Frontal cortex (tissue), 4 donors: ENCODE data around the gene KMT2E. TPM values are rescaled to one million over a fixed set of nuclear protein-coding genes. Genes with fewer than 3 reads are reported as not detected.

Experiments
- DNase-seq, 2 donors: peaks; one replicate each; pipeline ENCODE4 v3.0.0; 2012; ENCODE audit warnings: low spot score in 2 of 2
- FAIRE-seq: peaks from 2 replicates; lab custom pipeline; 2012; peaks lifted over from hg19 to GRCh38; lab: Jason Lieb, UNC
- total RNA-seq: library from RNA; depleted of rRNA; stranded (reverse); fragments of >200 nt; gene quantifications from one replicate; pipeline ENCODE4 v1.2.3, GENCODE V29; 2014
- donor health status: control.
- donor health status: control.
- donor health status: control.

Gene KMT2E
- total RNA-seq, 1 donor from 2014 or later = 217 TPM

DNA sequence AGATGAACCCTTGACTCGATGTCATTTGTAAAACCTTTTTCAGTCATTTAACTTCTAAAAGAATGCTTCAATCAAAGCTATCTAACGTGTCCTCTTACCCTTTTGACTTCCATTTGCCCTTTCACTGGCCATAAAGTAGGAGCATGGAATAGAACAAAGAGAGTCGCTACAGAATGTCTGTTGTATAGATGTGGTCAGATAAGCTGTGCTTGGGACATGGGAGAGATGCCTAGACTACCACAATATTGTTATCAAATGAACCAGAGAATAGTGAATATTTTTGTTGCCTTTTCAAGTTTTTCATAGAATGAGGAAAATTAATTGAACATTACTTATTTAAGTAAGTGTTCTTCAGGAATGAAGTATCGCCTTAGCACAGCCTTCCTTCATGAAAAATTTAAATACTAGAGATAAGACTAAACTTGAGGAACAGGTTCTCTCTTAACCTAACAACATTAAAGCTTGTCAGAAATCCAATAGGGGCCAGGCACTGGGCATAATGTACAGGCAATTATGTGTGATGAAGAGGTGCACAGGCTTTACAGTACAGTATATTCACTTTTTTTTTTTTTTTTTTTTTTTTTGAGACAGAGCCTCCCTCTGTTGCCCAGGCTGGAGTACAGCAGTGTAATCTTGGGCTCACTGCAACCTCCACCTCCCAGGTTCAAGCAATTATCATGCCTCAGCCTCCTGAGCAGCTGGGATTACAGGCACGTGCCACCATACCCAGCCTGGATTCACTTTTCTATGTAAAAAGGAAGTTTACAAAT, 7.5 kb upstream of the KMT2E start:
- DNase-seq (no peak), FAIRE-seq (no peak)

DNA sequence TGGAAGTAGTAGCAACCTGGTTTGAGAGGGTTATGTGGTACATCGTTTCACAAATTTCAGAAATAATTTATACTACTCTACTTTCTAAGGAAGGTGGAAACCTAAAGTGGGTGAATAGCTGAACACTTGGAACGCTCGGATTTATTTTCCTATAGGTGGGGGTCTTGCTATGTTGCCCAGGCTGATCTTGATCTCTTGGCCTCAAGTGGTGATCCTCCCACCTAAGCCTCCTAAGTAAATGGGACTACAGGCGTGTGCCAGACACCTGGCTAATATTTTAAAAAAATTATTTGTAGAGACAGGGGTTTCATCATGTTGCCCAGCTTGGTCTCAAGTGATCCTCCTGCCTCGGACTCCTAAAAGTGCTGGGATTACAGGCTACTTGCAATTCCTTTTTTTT, 6.7 kb upstream of the KMT2E start:
- FAIRE-seq (no peak), DNase-seq (no peak)

DNA sequence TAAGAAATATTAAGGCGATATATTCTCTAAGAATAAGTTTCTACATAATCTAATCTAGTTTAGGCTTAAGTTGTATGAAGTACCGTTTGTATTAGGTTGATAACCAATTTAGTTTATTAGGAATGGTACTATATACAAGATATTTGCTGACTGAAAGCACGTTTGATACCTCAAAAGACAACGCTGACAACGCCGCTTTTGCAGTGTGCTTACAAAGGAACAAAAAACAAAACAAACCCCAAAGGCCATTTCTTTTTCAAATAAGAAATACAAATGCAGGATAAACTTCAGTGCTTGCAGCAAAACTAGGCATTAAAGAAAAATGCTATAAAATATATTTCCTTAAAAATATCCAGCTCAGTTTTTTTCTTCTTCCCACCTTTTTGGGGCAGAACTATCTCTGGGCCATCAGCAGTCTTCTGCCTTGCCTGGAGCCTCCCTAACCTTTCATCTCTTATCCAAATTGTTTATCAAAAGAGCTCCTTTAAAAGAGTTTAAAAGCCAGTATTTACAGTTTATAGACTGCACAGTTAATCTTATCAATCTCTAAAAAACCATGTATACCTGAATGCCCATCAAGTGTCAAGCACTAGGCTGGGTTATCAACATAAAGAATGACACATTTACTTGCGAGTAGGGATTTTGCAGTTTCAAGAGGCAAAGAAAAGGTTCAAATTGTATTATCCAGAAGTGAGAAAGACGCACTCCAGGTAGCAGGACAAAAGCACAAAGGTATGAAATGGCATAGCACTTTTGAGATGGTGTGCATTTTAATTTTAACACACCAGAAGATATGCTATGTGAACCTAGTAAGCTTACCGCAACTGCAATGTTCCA, 4.1 kb upstream of the KMT2E start:
- DNase-seq = no peak
- no peak for FAIRE-seq

DNA sequence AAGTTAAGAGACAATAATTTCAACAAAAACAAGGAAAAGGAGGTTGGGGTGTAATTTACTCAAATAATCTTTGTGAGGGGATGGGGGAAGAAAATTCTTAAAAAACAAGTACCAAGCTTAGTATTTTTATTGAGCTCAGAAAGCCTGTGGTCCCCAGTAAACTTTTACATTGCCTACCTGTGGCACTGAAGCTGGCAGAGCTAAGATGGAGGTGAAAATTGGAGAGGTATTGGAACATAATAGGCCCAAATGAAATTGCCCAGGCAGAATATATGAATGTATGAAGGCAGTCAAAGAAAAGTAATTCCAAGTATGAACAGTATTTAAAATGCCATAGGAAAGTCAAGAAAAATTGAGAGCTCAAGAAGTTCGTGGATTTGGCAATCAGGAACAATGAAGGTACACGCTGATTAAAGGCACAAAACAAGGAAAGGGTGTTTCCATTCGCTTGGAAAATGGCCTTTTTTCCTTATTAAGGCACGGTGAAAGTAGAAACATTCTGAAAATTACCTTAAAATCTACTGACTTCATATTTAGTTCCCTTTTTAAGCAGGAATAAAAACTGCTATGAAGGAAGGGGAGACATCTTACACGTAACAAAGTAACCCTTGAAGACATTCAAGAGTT, 3.4 kb upstream of the KMT2E start:
- FAIRE-seq (no peak), DNase-seq (no peak)

DNA sequence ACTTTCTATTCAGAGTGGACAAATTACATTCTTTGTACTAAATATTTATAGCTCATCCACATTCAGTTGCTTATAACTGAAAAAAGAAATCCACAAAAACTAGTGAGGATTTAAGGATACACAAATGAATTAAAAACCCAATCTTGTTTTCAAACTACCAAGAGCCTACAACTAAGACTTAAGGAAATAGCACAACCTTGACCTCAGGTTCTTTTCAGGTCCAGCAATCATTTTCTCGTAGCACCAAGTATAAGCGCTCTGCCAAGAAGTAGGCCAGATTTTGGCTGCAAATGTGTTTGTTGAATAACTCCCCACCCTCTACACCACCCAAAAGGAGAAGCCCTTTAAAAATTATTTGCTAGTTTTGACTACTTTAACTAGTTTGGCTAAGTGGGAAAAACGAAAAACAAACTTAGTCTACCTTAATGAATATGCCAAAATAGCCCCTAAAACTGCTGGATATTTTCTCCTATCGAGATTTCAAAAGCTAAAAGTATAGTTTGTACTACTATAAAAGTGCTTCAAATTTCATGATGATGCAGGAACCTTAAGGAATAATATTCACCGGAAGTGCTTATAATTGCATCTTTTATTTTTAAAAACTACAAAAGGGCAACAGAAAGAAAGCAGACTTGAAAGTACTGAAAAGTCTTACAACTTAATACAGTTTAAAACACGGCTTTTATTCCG, 2.7 kb upstream of the KMT2E start:
- FAIRE-seq (no peak), DNase-seq (no peak)

DNA sequence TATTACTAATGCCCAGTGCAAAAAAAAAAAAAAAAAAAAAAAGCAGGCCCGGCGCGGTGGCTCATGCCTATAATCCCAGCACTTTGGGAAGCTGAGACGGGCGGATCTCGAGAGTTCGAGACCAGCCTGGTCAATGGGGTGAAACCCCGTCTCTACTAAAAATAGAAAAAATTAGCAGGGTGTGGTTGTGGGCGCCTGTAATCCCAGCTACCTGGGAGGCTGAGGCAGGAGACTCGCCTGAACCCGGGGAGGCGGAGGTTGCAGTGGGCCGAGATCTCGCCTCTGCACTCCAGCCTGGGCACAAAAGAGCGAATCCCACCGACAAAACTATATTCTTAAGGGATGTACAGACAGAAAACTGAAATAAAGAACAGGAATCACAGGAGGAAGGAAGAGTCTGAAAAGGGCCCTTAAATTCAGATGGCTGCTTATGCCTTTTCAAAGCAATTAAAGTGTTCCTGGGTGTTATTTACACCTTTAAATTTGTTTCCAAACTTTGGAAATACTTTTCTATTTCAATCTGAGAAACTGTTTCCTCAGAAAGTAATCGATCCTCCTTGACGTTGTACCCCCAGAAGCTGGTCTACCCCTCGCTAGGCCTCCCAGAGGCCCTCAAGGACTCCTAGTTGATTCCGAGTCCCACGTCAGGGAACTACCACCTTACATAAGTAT, 2.0 kb upstream of the KMT2E start:
- DNase-seq (no peak), FAIRE-seq (no peak)

DNA sequence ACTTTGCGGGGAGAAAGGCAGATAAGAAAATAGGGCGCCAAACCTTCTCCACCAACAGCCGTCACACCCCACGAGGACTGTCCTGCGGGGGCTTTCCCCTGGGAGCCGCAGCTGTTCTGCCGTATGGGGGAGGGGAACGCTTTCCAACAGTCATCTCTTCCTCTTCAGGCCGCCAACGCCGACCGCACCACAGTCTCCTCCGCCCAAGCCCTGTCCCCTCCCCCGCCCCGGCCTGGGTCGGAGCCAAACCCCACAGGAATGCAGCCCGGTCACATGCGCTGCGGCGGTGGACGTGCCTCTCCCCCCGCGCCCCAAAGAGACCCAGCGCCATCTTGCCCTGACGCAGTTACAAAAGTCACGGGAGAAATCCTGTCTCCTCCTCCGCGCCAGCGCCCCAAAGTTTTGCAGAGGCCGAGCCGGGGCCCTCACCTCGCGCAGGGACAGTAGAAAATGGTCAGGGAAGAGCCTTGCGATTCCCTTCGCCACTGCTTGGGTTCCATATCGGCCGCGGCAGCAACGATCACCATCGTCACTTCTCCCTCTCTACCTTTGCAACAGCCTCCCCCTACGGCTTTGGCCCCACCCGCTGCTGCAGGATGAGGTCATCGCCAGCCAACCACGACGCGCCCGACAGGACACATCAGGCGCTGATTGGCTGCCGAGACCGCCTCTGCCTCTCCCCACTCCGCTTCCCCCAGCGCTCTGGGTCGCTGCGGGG, 1.3 kb upstream of the KMT2E start:
- DNase-seq (peak; percentile 94), FAIRE-seq (no peak)

DNA sequence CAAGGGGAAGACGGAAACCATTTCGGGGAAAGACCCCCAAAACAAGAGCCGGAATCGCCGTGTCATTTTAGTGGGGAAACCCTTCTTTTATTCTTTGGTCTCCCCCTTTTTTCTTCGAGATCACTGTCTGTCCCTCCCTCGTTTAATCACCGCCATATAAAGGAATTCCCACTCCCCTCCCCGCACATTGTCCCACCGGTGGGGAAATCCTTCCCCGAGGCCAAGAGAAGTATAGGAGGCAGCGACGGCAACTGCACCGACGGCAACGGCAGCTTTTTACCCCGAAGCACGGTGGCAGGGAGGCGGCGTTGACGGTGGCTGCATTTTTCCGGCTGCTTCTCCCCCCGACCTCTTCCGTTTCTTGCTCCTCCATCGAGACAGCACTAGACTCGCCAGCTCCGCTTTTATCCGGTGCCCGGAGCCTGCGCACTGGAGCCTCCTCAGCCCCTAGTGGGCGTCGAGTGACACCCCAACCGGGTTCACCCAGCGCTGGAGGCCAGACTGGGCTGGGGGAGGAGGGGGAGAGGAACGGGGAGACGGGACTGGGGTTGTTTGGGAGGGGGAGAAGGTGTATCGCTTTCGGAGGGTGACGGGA, 687 bp upstream of the KMT2E start:
- FAIRE-seq = no peak

DNA sequence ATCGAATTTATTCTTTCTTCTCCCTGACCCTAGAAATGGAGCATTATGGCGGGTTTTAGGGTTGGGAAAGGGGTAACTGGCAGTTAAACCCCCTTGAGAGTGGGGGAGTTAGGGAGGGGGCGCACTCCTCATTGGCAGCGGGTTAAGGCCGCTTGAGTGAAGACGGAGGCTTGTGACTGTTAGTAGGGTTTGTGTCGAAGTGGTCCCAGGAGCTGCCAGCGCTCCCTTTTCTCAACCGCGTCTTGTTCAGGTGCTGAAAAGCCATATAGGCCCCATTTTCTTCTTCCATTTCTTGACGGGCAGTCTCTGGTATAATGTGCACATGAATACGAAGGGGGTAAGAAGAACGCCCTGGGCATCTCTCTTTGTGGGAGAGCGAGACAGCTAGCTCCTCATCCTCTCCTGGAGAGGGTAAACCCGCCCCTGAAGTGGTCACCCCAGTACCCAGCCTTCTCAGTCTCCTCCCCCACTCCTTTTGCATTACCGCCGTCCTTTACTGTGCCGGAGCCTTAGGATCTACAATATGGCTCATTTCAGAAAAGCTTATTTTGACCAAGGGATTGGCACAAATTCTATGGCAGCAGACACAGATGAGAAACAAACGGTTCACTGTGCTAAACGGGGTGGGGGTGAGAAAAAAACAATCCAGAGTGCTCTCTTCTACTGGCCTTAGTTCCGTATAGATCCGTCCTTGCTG, 836 bp downstream of the KMT2E start:
- DNase-seq (peak; percentile 30 to 46), FAIRE-seq (no peak)

More for the DNA sequence above, 687 bp upstream of the KMT2E start:
- DNase-seq = peak; percentile 82 to 86

DNA sequence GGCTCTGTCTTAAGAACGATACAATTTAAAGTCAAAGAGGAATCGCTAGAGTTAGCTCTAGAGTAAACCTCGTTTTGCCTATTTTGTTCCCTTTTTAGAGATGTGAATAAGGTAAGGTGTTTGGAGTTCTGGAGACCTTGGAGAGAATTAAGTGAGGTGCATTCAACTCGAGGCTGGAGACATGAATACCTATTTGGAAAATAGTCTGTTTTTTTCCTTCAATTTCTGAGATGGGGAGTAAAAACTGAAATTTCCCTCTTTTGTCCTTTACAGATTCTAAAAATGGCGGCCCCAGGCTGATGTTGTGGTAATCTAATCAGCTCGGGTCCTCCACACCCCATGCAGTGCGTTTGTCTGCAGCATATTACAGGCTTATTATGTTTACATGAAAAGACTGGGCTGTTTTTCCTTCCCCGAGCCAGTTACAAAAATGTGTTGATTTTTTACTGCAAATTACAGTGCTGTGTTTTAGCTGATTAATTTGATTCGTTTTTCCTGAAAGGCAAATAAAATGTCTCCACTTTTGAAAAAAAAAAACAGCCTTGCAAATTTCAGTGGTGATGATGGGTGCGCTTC, 1.5 kb downstream of the KMT2E start:
- FAIRE-seq (no peak), DNase-seq (no peak)

DNA sequence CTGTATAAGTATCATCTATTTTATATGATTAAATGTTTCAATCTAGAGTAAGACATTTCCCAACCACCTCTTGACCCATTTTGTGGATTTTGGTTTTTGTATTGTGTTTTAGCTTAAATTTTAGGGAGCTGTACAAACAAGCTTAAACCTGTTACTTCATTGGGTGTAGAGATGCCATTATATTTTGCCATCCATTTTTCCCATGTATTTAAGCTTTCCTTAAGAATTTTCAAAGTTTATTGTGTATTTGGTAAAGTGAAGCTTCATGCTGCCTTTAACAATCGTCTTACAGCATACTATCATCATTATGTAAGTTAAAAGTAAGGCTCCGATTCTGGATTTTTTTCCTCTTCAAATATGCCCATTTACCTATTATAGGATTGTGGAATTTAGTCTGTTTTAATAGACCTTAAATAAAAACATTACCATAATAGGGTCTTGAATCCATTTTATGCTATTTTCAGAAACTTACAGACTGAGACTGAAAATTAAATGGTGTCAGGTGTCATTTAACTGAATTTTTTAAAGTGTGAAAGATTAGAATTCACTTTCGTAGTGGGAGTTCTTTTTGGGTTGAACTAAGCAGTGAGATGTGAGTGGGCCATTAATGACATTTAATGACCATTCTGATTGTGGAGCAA, 2.2 kb downstream of the KMT2E start:
- DNase-seq (no peak), FAIRE-seq (no peak)

DNA sequence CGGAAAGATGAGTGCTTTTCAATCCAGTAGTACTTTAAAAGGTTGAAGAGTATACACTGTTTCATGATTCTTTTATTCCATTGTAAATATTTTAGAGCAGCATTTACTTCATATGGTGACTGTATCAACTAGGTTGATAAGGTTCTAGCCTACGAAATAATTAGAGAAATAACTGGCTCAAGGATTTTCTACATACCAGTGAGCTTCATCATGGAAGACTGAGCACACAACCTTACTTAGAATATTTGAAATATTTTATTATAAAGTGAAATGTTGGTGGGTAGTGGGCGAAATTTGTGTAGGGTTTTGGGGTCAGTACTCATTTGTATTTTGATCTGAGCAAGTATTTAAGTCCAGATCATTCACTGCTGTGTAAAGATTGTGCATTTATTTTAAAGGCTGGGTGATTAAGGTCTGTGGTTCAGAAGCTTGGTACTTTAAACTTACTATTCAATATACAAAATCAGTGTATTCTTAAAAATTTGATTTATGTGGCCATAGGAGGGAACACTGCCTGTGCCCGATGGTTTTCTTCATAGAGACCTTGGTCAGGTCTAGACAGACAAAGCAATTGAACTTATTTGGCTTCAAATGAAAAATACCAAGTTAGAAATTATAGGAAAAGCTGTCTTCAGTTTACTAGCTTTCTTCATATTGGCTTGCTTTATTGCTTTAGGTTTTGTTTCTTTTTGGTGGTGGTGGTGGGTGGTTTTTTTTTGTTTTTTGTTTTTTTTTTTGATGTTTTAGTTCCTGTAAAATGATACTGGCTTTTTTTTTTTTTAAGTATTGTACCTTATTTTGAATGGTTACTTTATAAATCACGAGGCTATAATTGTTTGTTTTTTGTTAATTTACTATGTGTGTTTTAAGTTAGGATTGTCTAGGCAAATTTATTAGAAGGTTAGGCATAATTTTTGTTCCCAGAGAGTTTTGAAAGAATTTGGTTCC, 3.0 kb downstream of the KMT2E start:
- FAIRE-seq = no peak
- DNase-seq = no peak

DNA sequence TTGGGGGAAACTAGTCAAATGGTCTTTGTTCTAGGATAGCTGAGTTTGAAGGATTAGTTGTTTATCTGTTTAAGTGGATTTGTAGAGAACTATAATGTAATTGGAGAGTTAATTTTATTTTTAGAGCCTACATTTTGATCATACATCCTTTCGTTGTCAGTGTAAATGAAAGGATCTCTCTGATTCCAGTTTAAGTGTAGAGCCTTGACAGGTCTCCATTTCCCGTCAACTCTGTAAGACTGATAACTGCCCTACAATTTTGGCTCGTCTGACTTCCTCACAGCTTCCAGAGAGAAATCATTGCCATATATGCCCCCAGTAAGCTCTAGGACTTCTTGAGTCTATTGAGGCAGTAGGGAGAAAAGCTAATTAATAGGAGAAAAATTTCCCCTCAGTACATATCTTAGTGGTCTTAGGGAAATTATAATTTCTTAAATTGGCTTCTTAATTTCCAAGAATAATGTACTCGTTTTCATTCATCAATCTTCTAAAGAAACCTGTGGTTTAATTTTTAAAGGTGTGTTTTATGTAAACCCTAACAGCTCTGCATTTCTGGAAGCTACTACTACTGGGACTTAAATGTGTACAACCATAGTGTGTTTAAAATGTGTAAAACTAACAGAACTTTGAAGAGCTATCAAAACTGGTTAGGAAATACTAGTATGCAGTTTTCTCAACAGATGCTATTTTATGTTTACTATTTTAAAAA, 3.8 kb downstream of the KMT2E start:
- DNase-seq = no peak
- FAIRE-seq = no peak

DNA sequence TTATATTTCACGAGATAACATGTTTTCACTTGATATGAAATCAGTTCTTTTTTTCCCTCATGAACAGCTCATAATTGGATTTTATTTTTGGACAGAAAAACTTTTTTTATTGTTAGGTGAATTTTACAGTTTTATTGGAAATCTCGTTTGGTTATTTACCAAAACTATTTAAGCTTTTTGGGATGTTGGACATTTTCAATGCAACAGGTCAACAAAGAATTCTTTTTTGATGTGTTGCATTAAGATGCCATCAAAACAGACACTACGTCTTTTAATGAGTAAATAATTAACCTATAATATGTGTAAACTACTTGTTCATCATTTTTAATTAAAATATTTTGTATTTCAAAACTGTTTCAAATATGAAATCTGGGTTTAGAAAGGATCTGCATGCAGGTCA, 5.3 kb downstream of the KMT2E start:
- DNase-seq (no peak), FAIRE-seq (no peak)

DNA sequence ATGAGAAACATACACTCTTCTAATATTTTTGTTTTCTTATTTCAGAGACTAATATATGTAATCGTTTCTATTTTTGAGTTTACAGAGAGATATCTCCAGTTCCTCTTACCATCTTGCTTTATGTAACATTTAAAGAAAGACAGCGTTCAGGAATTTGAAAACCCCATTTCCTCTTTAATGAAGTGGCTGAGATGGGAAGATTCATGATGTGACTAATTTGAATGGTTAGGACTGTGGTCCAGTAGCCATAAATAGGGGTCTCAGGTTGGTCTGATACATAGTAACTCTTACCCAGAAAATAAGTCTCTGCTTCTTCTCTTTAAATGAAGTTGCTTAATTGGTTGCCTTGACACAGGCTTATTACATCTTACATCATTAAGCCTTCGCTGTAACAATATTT, 6.9 kb downstream of the KMT2E start:
- no peak for FAIRE-seq
- no peak for DNase-seq

DNA sequence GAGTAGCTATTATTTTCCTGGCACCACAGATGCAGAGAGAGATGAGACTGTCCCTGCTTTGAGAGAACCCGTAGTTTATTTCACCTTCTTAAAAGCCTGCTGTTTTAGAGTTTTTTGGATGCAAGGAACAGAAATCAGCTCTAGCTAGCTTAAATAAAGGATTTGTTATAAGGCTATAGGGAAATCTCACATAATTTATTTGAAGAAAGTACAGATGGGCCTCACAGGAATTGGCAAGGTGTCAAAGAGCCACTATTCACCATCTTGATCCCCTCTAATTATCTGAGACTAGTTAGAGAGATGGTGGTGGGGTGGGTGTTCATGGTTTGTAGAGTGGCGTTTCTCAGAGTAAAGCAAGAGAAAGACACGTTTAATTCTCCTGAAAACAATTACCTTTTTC, 7.3 kb downstream of the KMT2E start:
- no peak for DNase-seq
- no peak for FAIRE-seq
